K562 (cell line): ENCODE results near the gene OR10A3. TPM values are rescaled to one million over a fixed set of nuclear protein-coding genes. Genes with fewer than 3 reads are reported as not detected.

ENCODE experiments used
- CBFA2T2 ChIP-seq: fragments of 450-650 bp; conservative IDR thresholded peaks from 2 replicates; pipeline ENCODE4 v1.6.1; 2017; ENCODE audit warnings: mild to moderate bottlenecking
- CBX5 ChIP-seq: IDR thresholded peaks from 2 replicates; pipeline ENCODE4 v1.6.1; 2014; ENCODE audit warnings: low read depth, borderline replicate concordance
- CHD2 ChIP-seq: IDR thresholded peaks from 2 replicates; pipeline ENCODE4 v1.6.1; 2011; ENCODE audit warnings: low read depth, low read length
- E2F3 ChIP-seq: fragments of 250-450 bp; sonication (Bioruptor Pico); IDR thresholded peaks from 2 replicates; pipeline ENCODE4 v1.4.0; 2020; ENCODE audit warnings: mild to moderate bottlenecking
- IFI16 ChIP-seq: fragments of 250-450 bp; sonication (Bioruptor Pico); IDR thresholded peaks from 2 replicates; pipeline ENCODE4 v2.1.2; 2022; ENCODE audit warnings: mild to moderate bottlenecking, inconsistent platforms
- JUND ChIP-seq, 2 experiments: IDR thresholded peaks; 2 replicates in 1 of 2; 3 replicates in 1 of 2; pipeline ENCODE4 v1.6.1; 2011; ENCODE audit warnings: borderline replicate concordance in 2 of 2, low read depth in 2 of 2, low read length in 2 of 2, improper control_type of control experiment in 1 of 2, missing biosample characterization in 1 of 2, missing genetic modification characterization in 1 of 2, missing genetic modification reagents in 1 of 2
- PML ChIP-seq: IDR thresholded peaks from 2 replicates; pipeline ENCODE4 v1.6.1; 2012; ENCODE audit warnings: low read length, inconsistent platforms
- ZNF12 ChIP-seq: sonication (generic); formaldehyde crosslinking; IDR thresholded peaks from 2 replicates; pipeline ENCODE4 v1.4.0; 2020; ENCODE audit warnings: mild to moderate bottlenecking, missing genetic modification reagents
- polyA plus RNA-seq, 8 experiments: library from polyadenylated mRNA; depleted of rRNA in 4 of 8; stranded (reverse) in 5 of 8; unstranded in 3 of 8; fragments of >200 nt; fragmentation: Nextera tagmentation in 2 of 8; fragmentation: Illumina TruSeq in 1 of 8; extraction: Ambion mirVana in 2 of 8; extraction: Trizol in 1 of 8; gene quantifications; 2 replicates each; pipeline versions ENCODE4 v1.2.1 to v1.2.3, GENCODE V29; 2011 to 2014; ENCODE audit warnings: inconsistent platforms in 1 of 8, missing spikeins in 1 of 8
- total RNA-seq, 7 experiments: library from RNA; depleted of rRNA in 6 of 7; stranded (reverse); fragments of >200 nt in 6 of 7; fragmentation: Illumina TruSeq in 2 of 7; extraction: Trizol in 2 of 7; gene quantifications; 2 replicates each; pipeline versions ENCODE4 v1.2.1 to v1.2.3, GENCODE V29; 2011 to 2021; ENCODE audit warnings: low replicate concordance in 1 of 7
- TF ChIP-seq, protein P1 (sequence below), 2 experiments: fragments of 450-650 bp in 1 of 2; sonication (generic) in 1 of 2; formaldehyde crosslinking in 1 of 2; IDR thresholded peaks in 1 of 2; conservative IDR thresholded peaks in 1 of 2; 2 replicates each; pipeline versions ENCODE4 v1.6.1 to v1.8.1; 2016 to 2023; ENCODE audit warnings: mild to moderate bottlenecking in 2 of 2, moderate library complexity in 2 of 2, inconsistent platforms in 1 of 2, missing genetic modification reagents in 1 of 2
- TF ChIP-seq, protein P2 (sequence below): sonication (generic); formaldehyde crosslinking; IDR thresholded peaks from 2 replicates; pipeline ENCODE4 v1.8.1; 2023; ENCODE audit warnings: mild to moderate bottlenecking, missing genetic modification reagents
- TF ChIP-seq, protein P3 (sequence below): sonication (generic); formaldehyde crosslinking; IDR thresholded peaks from 2 replicates; pipeline ENCODE4 v1.8.1; 2022; ENCODE audit warnings: missing genetic modification reagents
- TF ChIP-seq, protein P4 (sequence below): sonication (generic); formaldehyde crosslinking; IDR thresholded peaks from 2 replicates; pipeline ENCODE4 v1.8.0; 2022; ENCODE audit warnings: missing genetic modification reagents, mild to moderate bottlenecking, borderline replicate concordance

OR10A3 gene
- total and polyA plus RNA-seq, 9 of the 15 experiments (the other 6 are each of a cell fraction or from before 2014, with no cell fraction given): not detected

DNA sequence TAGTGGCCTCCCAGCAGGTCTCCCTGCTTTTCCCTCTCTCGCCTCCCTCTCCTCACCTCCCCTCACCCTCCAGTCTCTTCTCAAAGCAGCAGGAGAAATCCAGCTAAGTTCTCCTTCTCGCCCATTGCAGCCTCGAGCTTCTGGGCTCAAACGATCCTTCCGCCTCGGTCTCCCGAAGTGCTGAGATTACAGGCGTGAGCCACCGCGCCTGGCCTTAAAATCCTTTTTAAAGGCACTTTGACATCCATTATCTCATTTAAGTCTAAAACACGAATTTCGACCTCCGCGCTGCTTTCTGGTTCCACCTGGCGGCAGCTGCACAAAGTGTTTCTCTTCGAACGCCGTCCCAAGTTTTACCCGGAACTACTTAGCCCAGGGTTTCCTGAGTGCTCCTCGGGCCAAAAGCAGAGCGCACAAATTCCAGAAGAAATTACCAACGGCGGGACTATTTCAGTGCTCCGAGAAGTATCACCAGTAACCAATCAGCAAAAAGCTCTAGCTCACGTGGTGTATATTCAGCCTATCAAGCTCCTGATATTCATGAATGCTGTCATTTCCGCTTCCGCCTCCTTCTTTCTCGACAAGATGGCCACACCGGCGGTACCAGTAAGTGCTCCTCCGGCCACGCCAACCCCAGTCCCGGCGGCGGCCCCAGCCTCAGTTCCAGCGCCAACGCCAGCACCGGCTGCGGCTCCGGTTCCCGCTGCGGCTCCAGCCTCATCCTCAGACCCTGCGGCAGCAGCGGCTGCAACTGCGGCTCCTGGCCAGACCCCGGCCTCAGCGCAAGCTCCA lies 45.5 kb upstream of the OR10A3 start, which contains the start of gene EIF3F (continued):
- TF ChIP-seq IFI16 (CRISPR knock-in tag) (0 out of 2 replicates have a peak, but pooled peaks have one; percentile 10), E2F3 (CRISPR knock-in tag) (no peak), JUND (IDR thresholded peaks at IDR 0.05; ENCODE audit: borderline replicate concordance, low read depth, low read length) (peak; percentile 82), JUND (tag; IDR thresholded peaks at IDR 0.05; ENCODE audit: borderline replicate concordance, low read depth, low read length) (peak; percentile 82; the same call in 2 of the 3 replicates), ZNF12 (CRISPR knock-in tag) (no peak), CBFA2T2 (peak; percentile 64), PML (no peak), CBX5 (peak; percentile 57; the same call in 1 of the 2 replicates), CHD2 (peak; percentile 39; the same call in 1 of the 2 replicates)
- TF ChIP-seq, protein P1, sequence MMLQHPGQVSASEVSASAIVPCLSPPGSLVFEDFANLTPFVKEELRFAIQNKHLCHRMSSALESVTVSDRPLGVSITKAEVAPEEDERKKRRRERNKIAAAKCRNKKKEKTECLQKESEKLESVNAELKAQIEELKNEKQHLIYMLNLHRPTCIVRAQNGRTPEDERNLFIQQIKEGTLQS (IDR thresholded peaks at IDR 0.05): peak; percentile 86
- TF ChIP-seq, protein P1 (CRISPR knock-in tag; conservative IDR thresholded peaks at IDR 0.05): peak; percentile 41; the same call in 1 of the 2 replicates
- TF ChIP-seq, protein P2, sequence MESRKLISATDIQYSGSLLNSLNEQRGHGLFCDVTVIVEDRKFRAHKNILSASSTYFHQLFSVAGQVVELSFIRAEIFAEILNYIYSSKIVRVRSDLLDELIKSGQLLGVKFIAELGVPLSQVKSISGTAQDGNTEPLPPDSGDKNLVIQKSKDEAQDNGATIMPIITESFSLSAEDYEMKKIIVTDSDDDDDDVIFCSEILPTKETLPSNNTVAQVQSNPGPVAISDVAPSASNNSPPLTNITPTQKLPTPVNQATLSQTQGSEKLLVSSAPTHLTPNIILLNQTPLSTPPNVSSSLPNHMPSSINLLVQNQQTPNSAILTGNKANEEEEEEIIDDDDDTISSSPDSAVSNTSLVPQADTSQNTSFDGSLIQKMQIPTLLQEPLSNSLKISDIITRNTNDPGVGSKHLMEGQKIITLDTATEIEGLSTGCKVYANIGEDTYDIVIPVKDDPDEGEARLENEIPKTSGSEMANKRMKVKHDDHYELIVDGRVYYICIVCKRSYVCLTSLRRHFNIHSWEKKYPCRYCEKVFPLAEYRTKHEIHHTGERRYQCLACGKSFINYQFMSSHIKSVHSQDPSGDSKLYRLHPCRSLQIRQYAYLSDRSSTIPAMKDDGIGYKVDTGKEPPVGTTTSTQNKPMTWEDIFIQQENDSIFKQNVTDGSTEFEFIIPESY (CRISPR knock-in tag): no peak
- TF ChIP-seq, protein P3, sequence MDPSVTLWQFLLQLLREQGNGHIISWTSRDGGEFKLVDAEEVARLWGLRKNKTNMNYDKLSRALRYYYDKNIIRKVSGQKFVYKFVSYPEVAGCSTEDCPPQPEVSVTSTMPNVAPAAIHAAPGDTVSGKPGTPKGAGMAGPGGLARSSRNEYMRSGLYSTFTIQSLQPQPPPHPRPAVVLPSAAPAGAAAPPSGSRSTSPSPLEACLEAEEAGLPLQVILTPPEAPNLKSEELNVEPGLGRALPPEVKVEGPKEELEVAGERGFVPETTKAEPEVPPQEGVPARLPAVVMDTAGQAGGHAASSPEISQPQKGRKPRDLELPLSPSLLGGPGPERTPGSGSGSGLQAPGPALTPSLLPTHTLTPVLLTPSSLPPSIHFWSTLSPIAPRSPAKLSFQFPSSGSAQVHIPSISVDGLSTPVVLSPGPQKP (CRISPR knock-in tag): no peak
- TF ChIP-seq, protein P4, sequence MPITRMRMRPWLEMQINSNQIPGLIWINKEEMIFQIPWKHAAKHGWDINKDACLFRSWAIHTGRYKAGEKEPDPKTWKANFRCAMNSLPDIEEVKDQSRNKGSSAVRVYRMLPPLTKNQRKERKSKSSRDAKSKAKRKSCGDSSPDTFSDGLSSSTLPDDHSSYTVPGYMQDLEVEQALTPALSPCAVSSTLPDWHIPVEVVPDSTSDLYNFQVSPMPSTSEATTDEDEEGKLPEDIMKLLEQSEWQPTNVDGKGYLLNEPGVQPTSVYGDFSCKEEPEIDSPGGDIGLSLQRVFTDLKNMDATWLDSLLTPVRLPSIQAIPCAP: no peak
